Measurements from ENCODE around the gene SLMAP.

SLMAP gene

DNA sequence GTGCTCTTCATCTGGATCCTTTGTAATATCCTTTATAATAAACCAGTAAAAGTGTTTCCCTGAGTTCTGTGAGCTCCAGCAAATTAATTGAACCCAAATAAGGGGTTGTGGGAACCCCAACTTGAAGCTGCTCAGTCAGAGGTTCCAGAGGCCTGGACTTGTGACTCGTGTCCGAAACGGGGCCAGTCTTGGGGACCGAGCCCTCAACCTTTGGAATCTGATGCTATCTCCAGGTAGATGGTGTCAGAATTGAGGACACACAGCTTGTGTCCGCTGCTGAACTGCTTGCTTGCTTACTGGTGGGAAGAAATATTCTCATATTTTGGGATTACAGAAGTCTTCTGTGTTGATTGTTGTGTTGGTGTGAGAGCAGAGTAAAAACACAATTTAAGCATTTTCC, 212.4 kb downstream of the SLMAP start:
- no peak for DNase-seq

- DNase-seq, result no peak
These were observed 215.9 kb downstream of the SLMAP start for GRCh38 chr3:57971975-57972374.

- DNase-seq, result no peak
These were observed 216.5 kb downstream of the SLMAP start for GRCh38 chr3:57972531-57973111.

- no peak for DNase-seq
These were observed 217.8 kb downstream of the SLMAP start for GRCh38 chr3:57973715-57974477.

DNA sequence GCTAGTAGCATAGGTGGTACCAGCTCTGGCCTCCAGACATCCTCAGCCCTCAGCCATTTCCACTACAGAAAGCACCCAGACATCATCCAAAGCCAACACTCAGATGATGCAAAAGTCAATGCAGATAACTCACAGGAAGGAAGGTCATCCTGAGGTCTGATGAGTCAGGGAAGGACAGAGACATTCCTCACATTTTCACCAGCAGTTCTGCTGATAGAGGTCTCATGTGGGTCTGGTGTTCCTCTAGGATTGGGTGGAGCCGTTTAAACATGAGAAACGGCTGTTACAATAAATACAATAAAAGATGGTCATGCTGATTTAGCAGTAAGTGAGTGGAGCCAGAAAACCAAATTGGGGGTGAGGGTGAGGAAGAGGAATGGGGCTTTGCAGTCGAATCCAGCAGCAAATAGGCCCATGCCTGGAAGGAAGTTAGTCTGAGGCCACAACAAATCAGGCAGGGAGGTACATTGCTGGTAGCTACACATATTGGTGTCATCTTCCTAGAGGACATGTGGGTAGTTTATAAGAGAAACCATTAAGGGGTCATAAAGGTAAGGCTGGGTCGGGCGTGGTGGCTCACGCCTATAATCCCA, 218.8 kb downstream of the SLMAP start:
- DNase-seq, result no peak

GRCh38 chr3:57977818-57978235, 221.7 kb downstream of the SLMAP start:
- no peak for DNase-seq

- no peak for DNase-seq
These were observed 222.2 kb downstream of the SLMAP start for GRCh38 chr3:57978316-57978715.

Measured in stimulated activated CD4-positive, alpha-beta T cell treated with anti-CD3 and anti-CD28 coated beads, Interleukin-4, amount 100 ng/mL, for 4 hours (primary cell).